Measurements from ENCODE around the gene MAPK13.

The MAPK13 gene

DNA sequence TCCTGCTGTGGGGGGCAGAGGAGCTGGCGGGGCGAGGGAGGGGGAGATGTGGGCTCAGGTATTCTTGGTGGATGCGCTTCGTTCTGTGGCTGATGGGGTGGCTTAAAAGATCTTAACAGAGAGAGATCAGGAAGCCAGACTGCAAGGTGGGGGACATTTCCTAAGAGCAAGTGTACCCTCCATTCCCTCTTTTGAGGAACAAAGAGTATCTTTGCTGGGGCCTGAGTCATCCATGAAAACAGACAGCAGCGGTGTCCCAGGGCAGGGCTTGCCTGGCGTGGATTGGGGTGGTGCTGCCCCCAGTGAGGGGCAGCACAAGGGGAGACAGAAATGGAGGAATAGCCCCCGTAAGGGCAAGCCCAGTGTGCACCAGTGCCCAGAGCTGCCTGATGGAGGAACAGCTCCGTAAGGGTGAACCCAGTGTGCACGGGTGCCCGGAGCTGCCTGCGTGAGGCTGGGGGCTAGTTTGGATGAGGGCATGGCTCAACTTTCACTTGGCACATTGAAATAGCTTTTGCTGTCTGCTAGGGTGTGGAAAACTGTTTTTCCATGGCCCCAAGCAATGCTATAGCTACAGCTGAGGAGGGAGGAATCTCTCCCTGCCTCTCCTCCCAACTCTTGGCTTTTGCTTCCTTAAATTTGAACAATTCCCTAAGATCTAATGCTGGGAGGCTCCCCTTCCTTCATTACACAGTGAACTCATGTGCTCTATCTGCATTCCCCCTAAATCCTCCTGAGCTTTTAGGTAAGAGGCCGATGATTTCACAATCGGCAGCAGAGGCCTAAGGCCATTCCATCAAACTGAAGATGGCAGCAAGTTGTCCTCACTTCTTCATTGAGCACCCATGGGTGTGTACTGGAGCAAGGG lies 12.9 kb downstream of the MAPK13 start:
- no peak overlapping the region for H3K4me3 ChIP-seq (ENCODE audit: low read length)

GRCh38 chr6:36145495-36145894 lies 15.2 kb downstream of the MAPK13 start:
- H3K4me2 ChIP-seq (ENCODE audit: low read depth, low read length) = no peak overlapping the region
- no peaks in the 10 kb centered on the region for H3F3A ChIP-seq (ENCODE audit: insufficient read depth, low read length)
- H3K4me1 ChIP-seq (ENCODE audit: low read length) = no peaks in the 10 kb centered on the region
- no peaks in the 10 kb centered on the region for H3K79me2 ChIP-seq (ENCODE audit: low read length)
- H2AFZ ChIP-seq (ENCODE audit: low read length) = no peak overlapping the region
- H3K27me3 ChIP-seq (replicated peaks; ENCODE audit: insufficient read depth, low read length) = no peaks in the 10 kb centered on the region
- no peaks in the 10 kb centered on the region for H3K9me3 ChIP-seq (replicated peaks; ENCODE audit: insufficient read depth, low read length)
- no peaks in the 10 kb centered on the region for H3K9me2 ChIP-seq (replicated peaks; ENCODE audit: insufficient read depth, low read length)
- TF ChIP-seq CTCF (IDR thresholded peaks at IDR 0.05; ENCODE audit: low read length) = no peak
- TF ChIP-seq EZH2 (optimal IDR thresholded peaks at IDR 0.05; ENCODE audit: low read depth, low read length) = no peak
- no peak for TF ChIP-seq EZH2phosphoT487 (IDR thresholded peaks at IDR 0.05; ENCODE audit: low read length)
- no peak for DNase-seq
- no peak overlapping the region for H3K4me3 ChIP-seq (ENCODE audit: low read length)
- no peak overlapping the region for H3K27ac ChIP-seq (ENCODE audit: low read length)
- no peaks in the 10 kb centered on the region for H3K36me3 ChIP-seq (replicated peaks; ENCODE audit: insufficient read depth, low read length)
- no peaks in the 10 kb centered on the region for H4K20me1 ChIP-seq (ENCODE audit: insufficient read depth, low read length)
- no peak overlapping the region for H3K9ac ChIP-seq (ENCODE audit: low read length)

More for the DNA sequence above, 12.9 kb downstream of the MAPK13 start:
- no peaks in the 10 kb centered on the region for H4K20me1 ChIP-seq (ENCODE audit: insufficient read depth, low read length)
- no peaks in the 10 kb centered on the region for H3K4me1 ChIP-seq (ENCODE audit: low read length)
- no peak overlapping the region for H3K9ac ChIP-seq (ENCODE audit: low read length)
- H3K27ac ChIP-seq (ENCODE audit: low read length) = no peak overlapping the region
- H3K9me2 ChIP-seq (replicated peaks; ENCODE audit: insufficient read depth, low read length) = no peaks in the 10 kb centered on the region
- H3K9me3 ChIP-seq (replicated peaks; ENCODE audit: insufficient read depth, low read length) = no peaks in the 10 kb centered on the region
- H3K36me3 ChIP-seq (replicated peaks; ENCODE audit: insufficient read depth, low read length) = no peaks in the 10 kb centered on the region
- no peak overlapping the region for H2AFZ ChIP-seq (ENCODE audit: low read length)
- DNase-seq = no peak
- no peaks in the 10 kb centered on the region for H3F3A ChIP-seq (ENCODE audit: insufficient read depth, low read length)
- TF ChIP-seq EZH2phosphoT487 (IDR thresholded peaks at IDR 0.05; ENCODE audit: low read length) (no peak), EZH2 (optimal IDR thresholded peaks at IDR 0.05; ENCODE audit: low read depth, low read length) (no peak), CTCF (IDR thresholded peaks at IDR 0.05; ENCODE audit: low read length) (no peak)
- H3K79me2 ChIP-seq (ENCODE audit: low read length) = no peaks in the 10 kb centered on the region
- H3K4me2 ChIP-seq (ENCODE audit: low read depth, low read length) = no peak overlapping the region
- no peaks in the 10 kb centered on the region for H3K27me3 ChIP-seq (replicated peaks; ENCODE audit: insufficient read depth, low read length)

DNA sequence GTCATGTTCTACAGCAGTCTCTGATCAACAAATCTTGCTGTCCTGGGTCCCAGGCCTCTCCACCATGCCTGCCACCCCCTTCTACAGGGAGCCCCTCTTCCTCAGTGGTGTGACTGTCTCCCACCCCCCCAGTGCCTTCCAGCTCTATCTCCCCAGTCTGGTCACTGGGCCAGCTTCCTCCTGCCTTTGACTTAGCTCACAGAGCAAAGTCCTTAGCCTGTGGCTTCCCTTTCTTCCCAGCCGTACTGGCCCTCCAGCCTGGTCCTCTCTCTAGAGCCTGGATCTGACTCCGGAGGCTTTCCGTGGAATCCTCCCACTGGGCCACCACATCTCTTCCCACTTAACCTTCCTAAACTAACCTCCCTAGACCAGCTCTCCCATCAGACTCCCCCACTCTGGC lies 17.0 kb downstream of the MAPK13 start:
- Histone ChIP-seq H3K27ac (ENCODE audit: low read length) (no peak overlapping the region), H4K20me1 (ENCODE audit: insufficient read depth, low read length) (no peaks in the 10 kb centered on the region), H3K4me1 (ENCODE audit: low read length) (no peaks in the 10 kb centered on the region), H3K4me3 (ENCODE audit: low read length) (no peak overlapping the region), H3K9me2 (replicated peaks; ENCODE audit: insufficient read depth, low read length) (no peaks in the 10 kb centered on the region), H2AFZ (ENCODE audit: low read length) (no peak overlapping the region), H3K79me2 (ENCODE audit: low read length) (no peaks in the 10 kb centered on the region), H3K9me3 (replicated peaks; ENCODE audit: insufficient read depth, low read length) (no peaks in the 10 kb centered on the region), H3K4me2 (ENCODE audit: low read depth, low read length) (no peak overlapping the region), H3K27me3 (replicated peaks; ENCODE audit: insufficient read depth, low read length) (no peaks in the 10 kb centered on the region), H3F3A (ENCODE audit: insufficient read depth, low read length) (no peaks in the 10 kb centered on the region), H3K9ac (ENCODE audit: low read length) (no peak overlapping the region), H3K36me3 (replicated peaks; ENCODE audit: insufficient read depth, low read length) (no peaks in the 10 kb centered on the region)
- DNase-seq = no peak
- no peak for TF ChIP-seq EZH2 (optimal IDR thresholded peaks at IDR 0.05; ENCODE audit: low read depth, low read length)
- TF ChIP-seq CTCF (IDR thresholded peaks at IDR 0.05; ENCODE audit: low read length) = no peak
- no peak for TF ChIP-seq EZH2phosphoT487 (IDR thresholded peaks at IDR 0.05; ENCODE audit: low read length)
